NCI-H345 treated with DMSO at 0.1 percent for 48 hours (cell line): ENCODE results near the gene FAM170B.

Experiments used
- DNase-seq: peaks from one replicate; lab custom pipeline; 2025; ENCODE audit not compliant: unreplicated experiment; lab: John Stamatoyannopoulos, UW

Gene FAM170B

GRCh38 chr10:49169776-49170175 lies 36.0 kb upstream of the FAM170B start:
- no peak for DNase-seq

GRCh38 chr10:49168831-49169500 lies 35.1 kb upstream of the FAM170B start:
- DNase-seq, result no peak

- DNase-seq, result no peak
These were observed 34.3 kb upstream of the FAM170B start for GRCh38 chr10:49168171-49168540.

GRCh38 chr10:49167425-49168170 lies 33.8 kb upstream of the FAM170B start:
- no peak for DNase-seq

- DNase-seq, result no peak
These were observed 32.9 kb upstream of the FAM170B start for GRCh38 chr10:49166484-49167400.

- DNase-seq, result no peak
These were observed 32.1 kb upstream of the FAM170B start for GRCh38 chr10:49165821-49166483.

- DNase-seq, result no peak
These were observed 31.4 kb upstream of the FAM170B start for GRCh38 chr10:49165259-49165658.

- DNase-seq, result no peak
These were observed 30.9 kb upstream of the FAM170B start for GRCh38 chr10:49164559-49165188.

GRCh38 chr10:49163741-49164140 lies 29.9 kb upstream of the FAM170B start:
- DNase-seq, result no peak

- DNase-seq, result no peak
These were observed 29.0 kb upstream of the FAM170B start for GRCh38 chr10:49162761-49163310.

- no peak for DNase-seq
These were observed 28.2 kb upstream of the FAM170B start for GRCh38 chr10:49162063-49162462.

GRCh38 chr10:49161411-49161997 lies 27.7 kb upstream of the FAM170B start:
- DNase-seq, result no peak

GRCh38 chr10:49160814-49161213 lies 27.0 kb upstream of the FAM170B start:
- DNase-seq, result no peak

GRCh38 chr10:49160110-49160509 lies 26.3 kb upstream of the FAM170B start:
- no peak for DNase-seq

GRCh38 chr10:49158915-49159314 lies 25.1 kb upstream of the FAM170B start:
- DNase-seq, result no peak

- DNase-seq, result no peak
These were observed 24.6 kb upstream of the FAM170B start for GRCh38 chr10:49158404-49158803.

GRCh38 chr10:49157229-49157628 lies 23.4 kb upstream of the FAM170B start:
- DNase-seq, result no peak

GRCh38 chr10:49154641-49155040 lies 20.8 kb upstream of the FAM170B start:
- no peak for DNase-seq

- DNase-seq, result no peak
These were observed 20.1 kb upstream of the FAM170B start for GRCh38 chr10:49153971-49154370.

GRCh38 chr10:49153115-49153514 lies 19.3 kb upstream of the FAM170B start:
- no peak for DNase-seq
